Measurements from ENCODE around the gene ZNF557. TPM values are rescaled to one million over a fixed set of nuclear protein-coding genes. Genes with fewer than 3 reads are reported as not detected.

Gene ZNF557
- total RNA-seq, 4 donors from 2014 or later, result 6.7 to 9.9 (median 7.7) TPM

DNA sequence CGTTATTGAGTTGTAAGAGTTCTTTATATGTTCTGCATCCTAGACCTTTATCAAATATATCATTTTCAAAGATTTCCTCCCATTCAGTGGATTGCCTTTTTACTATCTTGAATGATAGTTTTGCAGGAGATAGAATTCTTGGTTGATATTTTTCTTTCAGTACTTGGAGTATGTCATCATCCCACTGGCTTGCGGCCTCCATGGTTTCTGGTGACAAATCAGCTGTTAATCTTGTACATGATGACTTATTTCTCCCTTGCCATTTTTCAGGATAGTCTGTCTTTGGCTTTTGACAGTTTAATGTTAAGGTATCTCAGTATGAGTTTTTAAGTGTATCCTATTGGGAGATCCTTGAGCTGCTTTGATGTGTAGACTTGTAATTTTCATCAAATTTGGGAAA, 8.5 kb downstream of the ZNF557 start:
- 96% methylated on average over 2 of the region's 2 CpGs for WGBS
- no peak overlapping the region for H3K27ac ChIP-seq
- no peaks in the 10 kb centered on the region for H3K4me1 ChIP-seq
- H3K4me3 ChIP-seq, result no peak overlapping the region
- H3K9me3 ChIP-seq, result peaks cover 62% of the 10 kb centered on the region
- no peak for DNase-seq (ENCODE audit: low spot score in 2 of 2)
- TF ChIP-seq POLR2AphosphoS5 (IDR thresholded peaks at IDR 0.05) (no peak), EP300 (IDR thresholded peaks at IDR 0.05) (no peak), POLR2A (IDR thresholded peaks at IDR 0.05) (no peak)
- TF ChIP-seq, protein P1, sequence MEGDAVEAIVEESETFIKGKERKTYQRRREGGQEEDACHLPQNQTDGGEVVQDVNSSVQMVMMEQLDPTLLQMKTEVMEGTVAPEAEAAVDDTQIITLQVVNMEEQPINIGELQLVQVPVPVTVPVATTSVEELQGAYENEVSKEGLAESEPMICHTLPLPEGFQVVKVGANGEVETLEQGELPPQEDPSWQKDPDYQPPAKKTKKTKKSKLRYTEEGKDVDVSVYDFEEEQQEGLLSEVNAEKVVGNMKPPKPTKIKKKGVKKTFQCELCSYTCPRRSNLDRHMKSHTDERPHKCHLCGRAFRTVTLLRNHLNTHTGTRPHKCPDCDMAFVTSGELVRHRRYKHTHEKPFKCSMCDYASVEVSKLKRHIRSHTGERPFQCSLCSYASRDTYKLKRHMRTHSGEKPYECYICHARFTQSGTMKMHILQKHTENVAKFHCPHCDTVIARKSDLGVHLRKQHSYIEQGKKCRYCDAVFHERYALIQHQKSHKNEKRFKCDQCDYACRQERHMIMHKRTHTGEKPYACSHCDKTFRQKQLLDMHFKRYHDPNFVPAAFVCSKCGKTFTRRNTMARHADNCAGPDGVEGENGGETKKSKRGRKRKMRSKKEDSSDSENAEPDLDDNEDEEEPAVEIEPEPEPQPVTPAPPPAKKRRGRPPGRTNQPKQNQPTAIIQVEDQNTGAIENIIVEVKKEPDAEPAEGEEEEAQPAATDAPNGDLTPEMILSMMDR (IDR thresholded peaks at IDR 0.05), result no peak
- H3K36me3 ChIP-seq, result peaks cover 100% of the 10 kb centered on the region
- no peaks in the 10 kb centered on the region for H3K27me3 ChIP-seq

DNA sequence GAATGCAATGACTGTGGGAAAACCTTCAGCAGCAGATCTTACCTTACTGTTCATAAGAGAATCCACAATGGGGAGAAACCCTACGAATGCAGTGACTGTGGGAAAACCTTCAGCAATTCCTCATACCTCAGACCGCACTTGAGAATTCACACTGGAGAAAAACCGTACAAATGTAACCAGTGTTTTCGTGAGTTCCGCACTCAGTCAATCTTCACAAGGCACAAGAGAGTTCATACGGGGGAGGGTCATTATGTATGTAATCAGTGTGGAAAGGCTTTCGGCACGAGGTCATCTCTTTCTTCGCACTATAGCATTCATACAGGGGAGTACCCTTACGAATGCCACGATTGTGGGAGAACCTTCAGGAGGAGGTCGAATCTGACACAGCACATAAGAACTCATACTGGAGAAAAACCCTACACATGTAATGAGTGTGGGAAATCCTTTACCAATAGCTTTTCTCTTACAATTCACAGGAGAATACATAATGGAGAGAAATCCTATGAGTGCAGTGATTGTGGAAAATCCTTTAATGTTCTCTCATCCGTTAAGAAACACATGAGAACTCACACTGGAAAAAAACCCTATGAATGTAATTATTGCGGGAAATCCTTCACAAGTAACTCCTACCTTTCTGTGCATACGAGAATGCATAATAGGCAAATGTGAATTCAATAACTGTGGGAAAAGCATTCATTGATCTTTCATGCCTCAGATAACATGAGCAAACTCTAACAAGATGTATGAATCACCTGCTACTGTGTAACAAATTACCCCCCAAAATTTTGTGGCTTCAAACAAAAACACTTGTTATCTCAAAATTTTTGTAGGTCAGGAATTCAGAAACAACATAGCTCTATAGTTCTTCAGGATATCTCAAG, 13.8 kb downstream of the ZNF557 start:
- Histone ChIP-seq H3K4me1 (no peaks in the 10 kb centered on the region), H3K27ac (no peak overlapping the region), H3K4me3 (no peak overlapping the region), H3K9me3 (peaks cover 85% of the 10 kb centered on the region), H3K36me3 (peaks cover 69% of the 10 kb centered on the region), H3K27me3 (no peaks in the 10 kb centered on the region)
- TF ChIP-seq POLR2AphosphoS5 (IDR thresholded peaks at IDR 0.05), result no peak
- TF ChIP-seq POLR2A (IDR thresholded peaks at IDR 0.05), result no peak
- no peak for TF ChIP-seq EP300 (IDR thresholded peaks at IDR 0.05)
- TF ChIP-seq, protein P1 (IDR thresholded peaks at IDR 0.05), result no peak
- 98% methylated on average over 15 of the region's 15 CpGs for WGBS
- DNase-seq (ENCODE audit: low spot score in 2 of 2), result no peak

DNA sequence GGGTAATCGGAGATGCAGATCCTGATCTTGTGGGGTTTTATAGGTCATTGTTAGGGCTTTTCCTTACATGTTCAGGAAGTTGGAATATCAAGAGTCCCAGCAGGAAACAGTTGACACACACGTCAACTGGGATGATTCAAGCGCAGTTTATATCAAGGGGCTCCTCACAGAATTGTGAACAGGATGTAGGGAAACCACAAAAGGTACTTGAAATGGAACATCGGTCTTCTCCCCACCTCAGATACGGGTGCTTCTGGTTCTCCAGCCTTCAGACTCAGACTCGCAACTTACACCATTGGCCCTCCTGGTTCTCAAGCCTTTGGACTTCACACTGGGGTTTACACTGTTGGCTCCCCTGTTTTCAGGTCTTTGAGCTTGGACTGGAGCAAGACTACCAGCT, 19.5 kb downstream of the ZNF557 start:
- Histone ChIP-seq H3K9me3 (peaks cover 67% of the 10 kb centered on the region), H3K27ac (no peak overlapping the region), H3K4me1 (no peaks in the 10 kb centered on the region), H3K4me3 (no peak overlapping the region), H3K27me3 (no peaks in the 10 kb centered on the region), H3K36me3 (peaks cover 17% of the 10 kb centered on the region)
- no peak for DNase-seq (ENCODE audit: low spot score in 2 of 2)
- WGBS, result 87% methylated on average over 6 of the region's 6 CpGs
- TF ChIP-seq POLR2AphosphoS5 (IDR thresholded peaks at IDR 0.05) (no peak), EP300 (IDR thresholded peaks at IDR 0.05) (no peak), POLR2A (IDR thresholded peaks at IDR 0.05) (no peak)
- TF ChIP-seq, protein P1 (IDR thresholded peaks at IDR 0.05), result no peak

DNA sequence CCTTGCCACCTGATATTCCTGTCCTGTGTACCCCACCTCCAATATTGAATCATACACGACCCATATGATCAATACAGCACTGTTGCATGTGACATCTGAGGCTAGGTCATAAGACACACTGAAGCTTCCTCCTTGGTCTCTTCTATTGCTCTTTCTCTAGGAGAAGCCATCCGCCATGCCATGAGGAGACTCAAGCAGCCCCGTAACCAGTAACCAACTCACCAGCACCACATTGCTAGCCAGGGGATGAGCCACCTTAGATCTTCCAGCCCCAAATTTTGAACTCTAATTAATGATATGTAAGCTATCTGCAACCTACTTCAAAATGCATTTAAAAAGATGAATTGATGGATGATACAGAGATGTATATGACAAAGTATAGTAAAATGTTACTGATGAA, 28.6 kb downstream of the ZNF557 start:
- no peak overlapping the region for H3K4me3 ChIP-seq
- 100% methylated on average over 3 of the region's 3 CpGs for WGBS
- TF ChIP-seq POLR2A (IDR thresholded peaks at IDR 0.05) (no peak), EP300 (IDR thresholded peaks at IDR 0.05) (no peak), POLR2AphosphoS5 (IDR thresholded peaks at IDR 0.05) (no peak)
- TF ChIP-seq, protein P1 (IDR thresholded peaks at IDR 0.05), result no peak
- no peak overlapping the region for H3K27ac ChIP-seq
- H3K27me3 ChIP-seq, result no peaks in the 10 kb centered on the region
- H3K9me3 ChIP-seq, result peaks cover 20% of the 10 kb centered on the region
- H3K4me1 ChIP-seq, result peaks cover 7% of the 10 kb centered on the region
- DNase-seq (ENCODE audit: low spot score in 2 of 2), result no peak
- no peaks in the 10 kb centered on the region for H3K36me3 ChIP-seq

Data from suprapubic skin (tissue), 4 donors.